ENCODE measurements around the gene PRSS38.
"Not testable (repeated sequence)": the region's sequence is repeated elsewhere in the genome, so short reads cannot be mapped to it uniquely, and the experiment has no call there.

The PRSS38 gene

GRCh38 chr1:227846265-227846858 is 30.9 kb downstream of the PRSS38 start:
- DNase-seq = no peak

- not testable (repeated sequence) for DNase-seq
These were observed 31.6 kb downstream of the PRSS38 start for GRCh38 chr1:227847046-227847445.

- no peak for DNase-seq
These were observed 33.0 kb downstream of the PRSS38 start for GRCh38 chr1:227848430-227848932.

- DNase-seq = no peak
These were observed 33.8 kb downstream of the PRSS38 start for GRCh38 chr1:227849251-227849650.

- DNase-seq = no peak
These were observed 38.7 kb downstream of the PRSS38 start for GRCh38 chr1:227854189-227854588.

GRCh38 chr1:227855687-227856086 is 40.2 kb downstream of the PRSS38 start:
- no peak for DNase-seq

GRCh38 chr1:227856147-227856858 is 40.8 kb downstream of the PRSS38 start:
- DNase-seq = no peak

- DNase-seq = no peak
These were observed 49.4 kb downstream of the PRSS38 start for GRCh38 chr1:227864882-227865281.

- no peak for DNase-seq
These were observed 53.9 kb downstream of the PRSS38 start for GRCh38 chr1:227869279-227869842.

GRCh38 chr1:227869851-227870305 is 54.4 kb downstream of the PRSS38 start:
- DNase-seq = no peak

GRCh38 chr1:227870366-227870765 is 54.9 kb downstream of the PRSS38 start:
- DNase-seq = no peak

- not testable (repeated sequence) for DNase-seq
These were observed 56.4 kb downstream of the PRSS38 start for GRCh38 chr1:227871892-227872291.

GRCh38 chr1:227877810-227878209 is 62.3 kb downstream of the PRSS38 start:
- DNase-seq = not testable (repeated sequence)

GRCh38 chr1:227880342-227880924 is 65.0 kb downstream of the PRSS38 start:
- DNase-seq = no peak

- no peak for DNase-seq
These were observed 67.6 kb downstream of the PRSS38 start for GRCh38 chr1:227883073-227883520.

- DNase-seq = no peak
These were observed 68.3 kb downstream of the PRSS38 start for GRCh38 chr1:227883641-227884301.

- no peak for DNase-seq
These were observed 69.1 kb downstream of the PRSS38 start for GRCh38 chr1:227884370-227885134.

GRCh38 chr1:227885135-227885647 is 69.7 kb downstream of the PRSS38 start:
- no peak for DNase-seq

- no peak for DNase-seq
These were observed 70.4 kb downstream of the PRSS38 start for GRCh38 chr1:227885648-227886502.

- no peak for DNase-seq
These were observed 71.1 kb downstream of the PRSS38 start for GRCh38 chr1:227886503-227886961.
